GM12878 (cell line): ENCODE results near the gene MARCHF2. TPM values are rescaled to one million over a fixed set of nuclear protein-coding genes. Genes with fewer than 3 reads are reported as not detected.
A peak's percentile ranks its signal among the peaks of the same experiment; 100 is the strongest.

Experiments used
- ATAC-seq: fragments of 200-7000 bp; cut with Tn5 transposase; 3 replicates; pipeline ENCODE4 v1.9.1; 2020; ENCODE audit warnings: mild to moderate bottlenecking, moderate library complexity
- BruUV-seq: library from RNA; stranded (reverse); fragments of 400-500 nt; replicated peaks from 2 replicates; lab custom pipeline; 2021; lab: Mats Ljungman, UMichigan
- CTCF ChIA-PET: fragments of 300-600 bp; sonication (Branson Sonifier 250); formaldehyde crosslinking; extraction: SDS; loops from one replicate; lab custom pipeline; 2021; ENCODE audit warnings: inconsistent platforms; lab: Yijun Ruan, JAX
- POLR2A ChIA-PET: fragments of 350-600 bp; formaldehyde crosslinking; extraction: SDS; loops from one replicate; lab custom pipeline; 2021; ENCODE audit warnings: inconsistent platforms; lab: Charles Lee
- RAD21 ChIA-PET: fragments of 300-600 bp; sonication (Branson Sonifier 250); formaldehyde crosslinking; loops from one replicate; lab custom pipeline; 2023; ENCODE audit warnings: antibody characterized with exemption; ENCODE audit not compliant: unreplicated experiment; lab: Charles Lee
- SMC1A ChIA-PET: fragments of 300-600 bp; sonication (Branson Sonifier 250); formaldehyde crosslinking; loops from one replicate; lab custom pipeline; 2023; ENCODE audit not compliant: unreplicated experiment, uncharacterized antibody; lab: Charles Lee
- DNase-seq: peaks from one replicate; pipeline ENCODE4 v3.0.0-alpha.2; 2011; ENCODE audit warnings: low read depth, low spot score
- FAIRE-seq: peaks from 3 replicates; lab custom pipeline; 2011; peaks lifted over from hg19 to GRCh38; lab: Jason Lieb, UNC
- H2AFZ ChIP-seq: 2 replicates; pipeline ENCODE4 v1.6.0; 2011; ENCODE audit warnings: low read depth, low read length, control low read depth; ENCODE audit not compliant: control insufficient read depth
- H3K27ac ChIP-seq: 2 replicates; pipeline ENCODE4 v1.5.1; 2011; ENCODE audit warnings: control low read depth; ENCODE audit not compliant: control insufficient read depth, insufficient read depth
- H3K27me3 ChIP-seq, 2 experiments: replicated peaks in 1 of 2; 2 replicates each; pipeline versions ENCODE4 v1.6.0 to v1.6.1; 2011; ENCODE audit warnings: low read length in 1 of 2; ENCODE audit not compliant: control insufficient read depth in 2 of 2, insufficient read depth in 2 of 2
- H3K36me3 ChIP-seq, 2 experiments: 2 replicates each; pipeline ENCODE4 v1.5.1; 2011; ENCODE audit warnings: low read length in 1 of 2; ENCODE audit not compliant: control insufficient read depth in 2 of 2, insufficient read depth in 2 of 2
- H3K4me1 ChIP-seq: 2 replicates; pipeline ENCODE4 v1.6.1; 2011; ENCODE audit warnings: mild to moderate bottlenecking, low read length, moderate library complexity, mixed read lengths; ENCODE audit not compliant: control insufficient read depth, insufficient read depth
- H3K4me2 ChIP-seq: 2 replicates; pipeline ENCODE4 v1.6.0; 2011; ENCODE audit warnings: control low read depth; ENCODE audit not compliant: control insufficient read depth, insufficient read depth
- H3K4me3 ChIP-seq: fragments of 200-600 bp; sonication (generic); 2 replicates; pipeline ENCODE4 v1.5.1; 2016
- H3K79me2 ChIP-seq: 2 replicates; pipeline ENCODE4 v1.6.0; 2011; ENCODE audit warnings: low read length; ENCODE audit not compliant: control insufficient read depth, insufficient read depth
- H3K9ac ChIP-seq: 2 replicates; pipeline ENCODE4 v1.8.0; 2011; ENCODE audit warnings: low read length, control low read depth, mixed read lengths; ENCODE audit not compliant: control insufficient read depth, insufficient read depth
- H3K9me3 ChIP-seq: replicated peaks from 3 replicates; pipeline ENCODE4 v1.5.1; 2011; ENCODE audit warnings: mild to moderate bottlenecking, low read length; ENCODE audit not compliant: control insufficient read depth, insufficient read depth
- H4K20me1 ChIP-seq: 2 replicates; pipeline ENCODE4 v1.6.0; 2011; ENCODE audit not compliant: control insufficient read depth, insufficient read depth
- ATF7 ChIP-seq: fragments of 450-650 bp; IDR thresholded peaks from 2 replicates; pipeline ENCODE4 v1.6.1; 2016; ENCODE audit warnings: low read depth, mild to moderate bottlenecking
- BCL11A ChIP-seq: IDR thresholded peaks from 2 replicates; pipeline ENCODE4 v1.6.1; 2011; ENCODE audit warnings: low read depth, low read length
- BHLHE40 ChIP-seq, 2 experiments: fragments of 450-650 bp in 1 of 2; IDR thresholded peaks; 2 replicates each; pipeline ENCODE4 v1.6.1; 2011 to 2017; ENCODE audit warnings: low read depth in 2 of 2, borderline replicate concordance in 1 of 2, improper control_type of control experiment in 1 of 2, low read length in 1 of 2, mild to moderate bottlenecking in 1 of 2
- CHD1 ChIP-seq: IDR thresholded peaks from 2 replicates; pipeline ENCODE4 v1.6.1; 2012; ENCODE audit warnings: low read depth, low read length, improper control_type of control experiment
- EGR1 ChIP-seq, 2 experiments: IDR thresholded peaks; 1 replicate in 1 of 2; 2 replicates in 1 of 2; pipeline ENCODE4 v1.6.1; 2011 to 2012; ENCODE audit warnings: low read depth in 2 of 2, low read length in 2 of 2, borderline replicate concordance in 1 of 2, mild to moderate bottlenecking in 1 of 2, moderate library complexity in 1 of 2
- FOXK2 ChIP-seq: fragments of 450-650 bp; IDR thresholded peaks from 2 replicates; pipeline ENCODE4 v1.6.1; 2017; ENCODE audit warnings: mild to moderate bottlenecking, moderate library complexity
- GATAD2B ChIP-seq: fragments of 450-650 bp; conservative IDR thresholded peaks from 2 replicates; pipeline ENCODE4 v1.6.1; 2017; ENCODE audit warnings: low read depth, mild to moderate bottlenecking, moderate library complexity
- IKZF1 ChIP-seq: fragments of 450-650 bp; conservative IDR thresholded peaks from 2 replicates; pipeline ENCODE4 v1.6.1; 2017; ENCODE audit warnings: antibody characterized with exemption, mild to moderate bottlenecking
- JUNB ChIP-seq: IDR thresholded peaks from 2 replicates; pipeline ENCODE4 v1.6.1; 2016; ENCODE audit warnings: antibody characterized with exemption, mild to moderate bottlenecking
- JUND ChIP-seq: IDR thresholded peaks from 2 replicates; pipeline ENCODE4 v1.6.1; 2012; ENCODE audit warnings: low read depth, mild to moderate bottlenecking, low read length, improper control_type of control experiment, moderate library complexity
- MEF2A ChIP-seq: IDR thresholded peaks from 2 replicates; pipeline ENCODE4 v1.6.1; 2011; ENCODE audit warnings: low read depth, mild to moderate bottlenecking, low read length, moderate library complexity; ENCODE audit not compliant: insufficient read depth
- MXI1 ChIP-seq: fragments of 150-350 bp; IDR thresholded peaks from 2 replicates; pipeline ENCODE4 v1.6.1; 2011; ENCODE audit warnings: low read depth, mild to moderate bottlenecking, inconsistent platforms, low read length, improper control_type of control experiment
- NR2F1 ChIP-seq: fragments of 450-650 bp; conservative IDR thresholded peaks from 2 replicates; pipeline ENCODE4 v1.6.1; 2017; ENCODE audit warnings: mild to moderate bottlenecking
- SMARCA5 ChIP-seq: fragments of 450-650 bp; IDR thresholded peaks from 2 replicates; pipeline ENCODE4 v1.6.1; 2017; ENCODE audit warnings: mild to moderate bottlenecking
- STAT1 ChIP-seq: fragments of 450-650 bp; conservative IDR thresholded peaks from 2 replicates; pipeline ENCODE4 v1.6.1; 2014; ENCODE audit warnings: antibody characterized with exemption, mild to moderate bottlenecking
- ZNF24 ChIP-seq: fragments of 450-650 bp; IDR thresholded peaks from 2 replicates; pipeline ENCODE4 v1.6.1; 2017; ENCODE audit warnings: antibody characterized with exemption, mild to moderate bottlenecking
- WGBS: methylation state at CpG from one replicate; pipeline ENCODE4 v1.1.6; 2016; ENCODE audit warnings: low lambda C conversion rate; ENCODE audit not compliant: insufficient replicate concordance, insufficient coverage; ENCODE audit errors: missing lambda C conversion rate; 5-methylcytosine and 5-hydroxymethylcytosine counted together
- in situ Hi-C: fragments of 300-500 bp; cut with MboI; formaldehyde crosslinking; loops from 9 replicates; pipeline ENCODE4 v1.14.3; 2018; ENCODE audit warnings: mixed read lengths
- intact Hi-C: fragments of 100-400 bp; cut with micrococcal nuclease; formaldehyde crosslinking; loops from one replicate; pipeline ENCODE4 v1.14.2; 2022; ENCODE audit not compliant: unreplicated experiment
- polyA plus RNA-seq, 11 experiments: library from polyadenylated mRNA; depleted of rRNA in 4 of 11; unstranded in 6 of 11; stranded (reverse) in 5 of 11; fragments of >200 nt; fragmentation: Nextera tagmentation in 4 of 11; fragmentation: Illumina TruSeq in 1 of 11; extraction: Ambion mirVana in 4 of 11; extraction: Trizol in 1 of 11; gene quantifications; 1 replicate in 1 of 11; 2 replicates in 10 of 11; pipeline versions ENCODE4 v1.2.1 to v1.2.3, GENCODE V29; 2011 to 2016; ENCODE audit warnings: inconsistent platforms in 2 of 11, missing spikeins in 2 of 11, low read depth in 1 of 11
- total RNA-seq, 4 experiments: library from RNA; depleted of rRNA in 3 of 4; stranded (reverse); fragments of >200 nt in 3 of 4; fragmentation: Illumina TruSeq in 1 of 4; extraction: Trizol in 1 of 4; gene quantifications; 2 replicates each; pipeline versions ENCODE4 v1.2.1 to v1.2.3, GENCODE V29; 2013 to 2021
- TF ChIP-seq, protein P1 (sequence below), 3 experiments: IDR thresholded peaks in 2 of 3; conservative IDR thresholded peaks in 1 of 3; 2 replicates each; pipeline ENCODE4 v1.5.1; 2011; ENCODE audit warnings: low read depth in 3 of 3, low read length in 3 of 3, mild to moderate bottlenecking in 3 of 3, control low read depth in 2 of 3, moderate library complexity in 2 of 3, inconsistent platforms in 1 of 3, mixed read lengths in 1 of 3; ENCODE audit not compliant: control insufficient read depth in 2 of 3, insufficient read depth in 1 of 3; ENCODE audit errors: extremely low read depth in 1 of 3
- TF ChIP-seq, protein P2 (sequence below): IDR thresholded peaks from 2 replicates; pipeline ENCODE4 v1.6.1; 2012; ENCODE audit warnings: low read depth, low read length, improper control_type of control experiment

MARCHF2 gene
- total and polyA plus RNA-seq, 10 of the 15 experiments (the other 5 are each of a cell fraction or from before 2014, with no cell fraction given): 1.6 to 30.3 (median 10.8) TPM

DNA sequence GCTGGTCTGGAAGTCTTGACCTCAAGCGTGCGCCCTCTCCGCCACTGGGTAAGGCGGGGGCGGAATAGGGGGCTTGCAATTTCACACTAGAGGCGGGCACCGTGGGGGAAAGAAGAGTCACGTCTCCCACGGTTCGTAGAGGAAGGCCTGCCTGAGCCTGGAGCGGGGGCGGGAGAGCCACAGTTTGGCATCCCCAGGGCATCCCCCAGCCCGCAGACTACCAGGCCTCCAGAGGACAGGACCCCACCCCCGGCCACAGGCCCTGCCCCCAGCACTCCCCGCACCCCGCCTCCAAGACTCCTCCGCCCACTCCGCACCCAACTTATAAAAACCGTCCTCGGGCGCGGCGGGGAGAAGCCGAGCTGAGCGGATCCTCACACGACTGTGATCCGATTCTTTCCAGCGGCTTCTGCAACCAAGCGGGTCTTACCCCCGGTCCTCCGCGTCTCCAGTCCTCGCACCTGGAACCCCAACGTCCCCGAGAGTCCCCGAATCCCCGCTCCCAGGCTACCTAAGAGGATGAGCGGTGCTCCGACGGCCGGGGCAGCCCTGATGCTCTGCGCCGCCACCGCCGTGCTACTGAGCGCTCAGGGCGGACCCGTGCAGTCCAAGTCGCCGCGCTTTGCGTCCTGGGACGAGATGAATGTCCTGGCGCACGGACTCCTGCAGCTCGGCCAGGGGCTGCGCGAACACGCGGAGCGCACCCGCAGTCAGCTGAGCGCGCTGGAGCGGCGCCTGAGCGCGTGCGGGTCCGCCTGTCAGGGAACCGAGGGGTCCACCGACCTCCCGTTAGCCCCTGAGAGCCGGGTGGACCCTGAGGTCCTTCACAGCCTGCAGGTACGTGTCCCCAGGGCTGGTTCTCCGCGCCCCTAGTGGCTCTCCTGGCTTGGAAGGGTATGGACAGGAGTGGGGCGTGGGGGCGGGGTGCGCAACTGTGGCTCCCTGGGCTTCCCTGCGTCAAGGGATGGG, 49.0 kb upstream of the MARCHF2 start, which contains the start of gene ANGPTL4:
TSS of gene ANGPTL4 (plus strand) at position 353 of the 969 bp plus-strand sequence. CDS start at position 520, 167 bp downstream.
- ChIA-PET RAD21 (interaction anchor here (0.6 kb wide), 1 partner anchor 10 kb away, joined by 3 read pairs; no protein-coding TSS in a partner anchor), CTCF (interaction anchor here (1.1 to 2.8 kb wide), 2 partner anchors 10 to 214 kb away, joined by 3 to 8 read pairs; no protein-coding TSS in a partner anchor), POLR2A (no interaction called here), SMC1A (interaction anchor here (1.2 kb wide), 1 partner anchor 43 kb away, joined by 3 read pairs; the partner anchor contains the start of genes NDUFA7 and RPS28)
- Histone ChIP-seq H3K27me3 (peaks cover 0 to 6% of the 10 kb centered on the region in 2 experiments; a peak in 2 of 4 replicates), H3K4me3 (no peak within 1 kb of the TSS), H2AFZ (no peak within 1 kb of the TSS), H4K20me1 (no peaks in the 10 kb centered on the region), H3K4me1 (no peaks in the 10 kb centered on the region), H3K9ac (no peak within 1 kb of the TSS), H3K9me3 (no peaks in the 10 kb centered on the region), H3K79me2 (no peaks in the 10 kb centered on the region), H3K4me2 (peak within 1 kb of the TSS; percentile 33; the same call in 1 of the 2 replicates), H3K27ac (no peak within 1 kb of the TSS), H3K36me3 (no peaks in the 10 kb centered on the region)
- in situ Hi-C loops (no loop called here), intact Hi-C loops (no loop called here)
- DNase-seq: no peak
- ATAC-seq: peak; percentile 20; the same call in 2 of the 3 replicates
- FAIRE-seq: no peak
- 7% methylated on average over 72 of the region's 81 CpGs for WGBS
- BruUV-seq: no TSS peak
- TF ChIP-seq MEF2A: no peak
- no peak for TF ChIP-seq BCL11A
- TF ChIP-seq, protein P1, sequence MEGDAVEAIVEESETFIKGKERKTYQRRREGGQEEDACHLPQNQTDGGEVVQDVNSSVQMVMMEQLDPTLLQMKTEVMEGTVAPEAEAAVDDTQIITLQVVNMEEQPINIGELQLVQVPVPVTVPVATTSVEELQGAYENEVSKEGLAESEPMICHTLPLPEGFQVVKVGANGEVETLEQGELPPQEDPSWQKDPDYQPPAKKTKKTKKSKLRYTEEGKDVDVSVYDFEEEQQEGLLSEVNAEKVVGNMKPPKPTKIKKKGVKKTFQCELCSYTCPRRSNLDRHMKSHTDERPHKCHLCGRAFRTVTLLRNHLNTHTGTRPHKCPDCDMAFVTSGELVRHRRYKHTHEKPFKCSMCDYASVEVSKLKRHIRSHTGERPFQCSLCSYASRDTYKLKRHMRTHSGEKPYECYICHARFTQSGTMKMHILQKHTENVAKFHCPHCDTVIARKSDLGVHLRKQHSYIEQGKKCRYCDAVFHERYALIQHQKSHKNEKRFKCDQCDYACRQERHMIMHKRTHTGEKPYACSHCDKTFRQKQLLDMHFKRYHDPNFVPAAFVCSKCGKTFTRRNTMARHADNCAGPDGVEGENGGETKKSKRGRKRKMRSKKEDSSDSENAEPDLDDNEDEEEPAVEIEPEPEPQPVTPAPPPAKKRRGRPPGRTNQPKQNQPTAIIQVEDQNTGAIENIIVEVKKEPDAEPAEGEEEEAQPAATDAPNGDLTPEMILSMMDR (IDR thresholded peaks at IDR 0.05 in 2 of 3, conservative IDR thresholded peaks at IDR 0.05 in 1 of 3; ENCODE audit: control insufficient read depth in 2 of 3, extremely low read depth in 1 of 3, insufficient read depth in 1 of 3, low read depth in 3 of 3, low read length in 3 of 3): 0 out of 6 replicates have a peak, but pooled peaks of 1 of the 3 experiments have one; percentile 7
- TF ChIP-seq IKZF1: 0 out of 2 replicates have a peak, but pooled peaks have one; percentile 24
- 0 out of 2 replicates have a peak, but pooled peaks have one; percentile 10 for TF ChIP-seq GATAD2B
- TF ChIP-seq JUND: no peak
- 0 out of 2 replicates have a peak, but pooled peaks have one; percentile 20 for TF ChIP-seq NR2F1
- no peak for TF ChIP-seq SMARCA5
- TF ChIP-seq FOXK2: no peak
- TF ChIP-seq EGR1 (IDR thresholded peaks at IDR 0.05; ENCODE audit: borderline replicate concordance in 1 of 2, low read depth in 2 of 2, low read length in 2 of 2): peak in 1 of 2 experiments; percentile 50; a peak in 1 of 3 replicates
- no peak for TF ChIP-seq ZNF24
- TF ChIP-seq ATF7: no peak
- TF ChIP-seq, protein P2, sequence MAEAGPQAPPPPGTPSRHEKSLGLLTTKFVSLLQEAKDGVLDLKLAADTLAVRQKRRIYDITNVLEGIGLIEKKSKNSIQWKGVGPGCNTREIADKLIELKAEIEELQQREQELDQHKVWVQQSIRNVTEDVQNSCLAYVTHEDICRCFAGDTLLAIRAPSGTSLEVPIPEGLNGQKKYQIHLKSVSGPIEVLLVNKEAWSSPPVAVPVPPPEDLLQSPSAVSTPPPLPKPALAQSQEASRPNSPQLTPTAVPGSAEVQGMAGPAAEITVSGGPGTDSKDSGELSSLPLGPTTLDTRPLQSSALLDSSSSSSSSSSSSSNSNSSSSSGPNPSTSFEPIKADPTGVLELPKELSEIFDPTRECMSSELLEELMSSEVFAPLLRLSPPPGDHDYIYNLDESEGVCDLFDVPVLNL: no peak
- TF ChIP-seq CHD1: no peak
- no peak for TF ChIP-seq MXI1
- TF ChIP-seq STAT1: no peak
- no peak for TF ChIP-seq JUNB
- peak in 1 of 2 experiments; percentile 40; a peak in 1 of 4 replicates for TF ChIP-seq BHLHE40 (IDR thresholded peaks at IDR 0.05; ENCODE audit: borderline replicate concordance in 1 of 2, low read depth in 2 of 2, low read length in 1 of 2)
